GM23338 (cell line): Measurements from ENCODE around the gene FAM53B. TPM values are rescaled to one million over a fixed set of nuclear protein-coding genes. Genes with fewer than 3 reads are reported as not detected.

Experiments
- ATAC-seq: fragments of 200-7000 bp; cut with Tn5 transposase; 3 replicates; pipeline ENCODE4 v1.9.1; 2020
- DNase-seq: peaks from one replicate; pipeline ENCODE4 v3.0.0-alpha.2; 2015; ENCODE audit warnings: low spot score
- H2AFZ ChIP-seq: fragments of 200-600 bp; sonication (generic); 2 replicates; pipeline ENCODE4 v1.8.0; 2016; ENCODE audit warnings: antibody characterized with exemption, mild to moderate bottlenecking, moderate library complexity
- H3F3A ChIP-seq: fragments of 200-600 bp; sonication (generic); replicated peaks from 2 replicates; pipeline ENCODE4 v1.8.0; 2017; ENCODE audit warnings: antibody characterized with exemption, mixed run types, low read depth
- H3K27ac ChIP-seq: fragments of 200-600 bp; sonication (generic); 2 replicates; pipeline ENCODE4 v1.6.1; 2016; ENCODE audit warnings: low read depth
- H3K27me3 ChIP-seq: fragments of 200-600 bp; sonication (generic); 2 replicates; pipeline ENCODE4 v1.8.0; 2016; ENCODE audit warnings: mild to moderate bottlenecking, mixed run types, moderate library complexity; ENCODE audit not compliant: insufficient read depth
- H3K36me3 ChIP-seq: fragments of 200-600 bp; sonication (generic); 2 replicates; pipeline ENCODE4 v1.8.0; 2016; ENCODE audit warnings: mild to moderate bottlenecking; ENCODE audit not compliant: insufficient read depth
- H3K4me1 ChIP-seq: fragments of 200-600 bp; sonication (generic); 2 replicates; pipeline ENCODE4 v1.8.0; 2016; ENCODE audit warnings: mild to moderate bottlenecking, moderate library complexity; ENCODE audit not compliant: insufficient read depth
- H3K4me2 ChIP-seq: fragments of 200-600 bp; sonication (generic); 2 replicates; pipeline ENCODE4 v1.7.1; 2017; ENCODE audit warnings: mixed run types
- H3K4me3 ChIP-seq: fragments of 200-600 bp; sonication (generic); 2 replicates; pipeline ENCODE4 v1.6.1; 2016; ENCODE audit warnings: mixed run types
- H3K79me2 ChIP-seq: fragments of 200-600 bp; sonication (generic); replicated peaks from 2 replicates; pipeline ENCODE4 v1.8.0; 2017; ENCODE audit warnings: mild to moderate bottlenecking; ENCODE audit not compliant: insufficient read depth
- H3K9me2 ChIP-seq: fragments of 200-600 bp; sonication (generic); 2 replicates; pipeline ENCODE4 v1.8.0; 2017; ENCODE audit not compliant: insufficient read depth
- H4K20me1 ChIP-seq: fragments of 200-600 bp; sonication (generic); replicated peaks from 2 replicates; pipeline ENCODE4 v1.8.0; 2017; ENCODE audit warnings: mild to moderate bottlenecking; ENCODE audit not compliant: insufficient read depth
- H3K27ac Mint-ChIP-seq: 2 replicates; pipeline ENCODE4 v1.8.0; 2020; ENCODE audit warnings: inconsistent platforms, mild to moderate bottlenecking, moderate library complexity, mixed read lengths
- H3K27me3 Mint-ChIP-seq: 3 replicates; pipeline ENCODE4 v1.8.0; 2022; ENCODE audit warnings: low read depth, mild to moderate bottlenecking, moderate library complexity, mixed read lengths, inconsistent platforms; ENCODE audit not compliant: insufficient read depth, poor library complexity
- H3K36me3 Mint-ChIP-seq: 3 replicates; pipeline ENCODE4 v1.8.0; 2021; ENCODE audit warnings: low read depth, mild to moderate bottlenecking, inconsistent platforms, moderate library complexity, mixed read lengths
- H3K4me1 Mint-ChIP-seq: 3 replicates; pipeline ENCODE4 v1.8.0; 2020; ENCODE audit warnings: mild to moderate bottlenecking, inconsistent platforms, mixed read lengths
- H3K4me3 Mint-ChIP-seq: 3 replicates; pipeline ENCODE4 v1.8.0; 2021; ENCODE audit warnings: moderate library complexity, mild to moderate bottlenecking, inconsistent platforms, mixed read lengths
- H3K9me3 Mint-ChIP-seq: 3 replicates; pipeline ENCODE4 v1.8.0; 2020; ENCODE audit warnings: moderate library complexity, mild to moderate bottlenecking, inconsistent platforms, mixed read lengths
- ETS1 ChIP-seq: IDR thresholded peaks from 2 replicates; pipeline ENCODE4 v1.6.1; 2016; ENCODE audit warnings: antibody characterized with exemption
- EZH2 ChIP-seq: fragments of 200-600 bp; sonication (generic); IDR thresholded peaks from one replicate; pipeline ENCODE4 v1.8.0; 2017; ENCODE audit warnings: antibody characterized with exemption, mild to moderate bottlenecking, low read depth; ENCODE audit not compliant: unreplicated experiment
- REST ChIP-seq: IDR thresholded peaks from one replicate; pipeline ENCODE4 v1.6.1; 2018; ENCODE audit warnings: antibody characterized with exemption; ENCODE audit not compliant: unreplicated experiment
- ZNF462 ChIP-seq: fragments of 250-450 bp; sonication (Bioruptor Pico); IDR thresholded peaks from 2 replicates; pipeline ENCODE4 v1.5.0; 2020; ENCODE audit warnings: mild to moderate bottlenecking, moderate library complexity
- polyA plus RNA-seq: library from polyadenylated mRNA; unstranded; fragments of >200 nt; fragmentation: Nextera tagmentation; extraction: Ambion mirVana; gene quantifications from 2 replicates; pipeline ENCODE4 v1.2.1, GENCODE V29; 2016
- total RNA-seq: library from RNA; depleted of rRNA; stranded (reverse); fragments of >200 nt; shearing (Covaris generic); gene quantifications from 2 replicates; pipeline ENCODE4 v1.2.3, GENCODE V29; 2014

The FAM53B gene
- total and polyA plus RNA-seq, 2 experiments from 2014 or later = 3.0 to 20.3 TPM

DNA sequence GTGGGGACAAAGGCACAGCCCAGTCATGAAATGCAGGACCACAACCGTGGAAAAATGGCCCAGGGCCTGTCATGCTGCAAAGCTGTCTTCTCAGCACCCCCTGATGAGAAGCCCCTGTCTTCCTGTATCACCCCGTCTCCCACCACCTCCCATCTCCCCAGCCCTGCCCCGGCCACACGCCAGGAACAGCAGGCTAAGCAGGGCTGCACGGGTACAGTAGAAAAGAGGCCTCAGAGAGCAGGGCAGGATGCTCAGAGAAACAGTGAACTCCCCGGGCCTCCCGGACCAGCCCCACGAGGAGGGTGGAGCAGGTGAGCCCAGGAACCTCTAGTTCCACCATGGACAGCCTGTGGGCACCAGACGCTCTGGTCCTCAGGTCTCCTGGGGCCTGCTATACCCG, 77.7 kb downstream of the FAM53B start:
- Histone ChIP-seq H2AFZ (no peak overlapping the region), H3K27me3 (no peaks in the 10 kb centered on the region), H3F3A (no peaks in the 10 kb centered on the region), H3K27ac (no peak overlapping the region), H3K4me2 (no peak overlapping the region), H4K20me1 (no peaks in the 10 kb centered on the region; the same call in 1 of the 2 replicates), H3K4me1 (0 out of 2 replicates have a peak, but pooled peaks cover 2% of the 10 kb centered on the region), H3K9me2 (no peaks in the 10 kb centered on the region), H3K4me3 (no peak overlapping the region), H3K36me3 (no peaks in the 10 kb centered on the region), H3K79me2 (no peaks in the 10 kb centered on the region)
- ATAC-seq (no peak), DNase-seq (no peak)
- Mint-ChIP-seq H3K4me1 (peaks cover 16% of the 10 kb centered on the region), H3K9me3 (no peaks in the 10 kb centered on the region), H3K36me3 (no peaks in the 10 kb centered on the region), H3K27ac (no peak overlapping the region), H3K27me3 (peaks cover 7% of the 10 kb centered on the region), H3K4me3 (no peak overlapping the region)
- no peak for TF ChIP-seq ETS1
- no peak for TF ChIP-seq ZNF462 (CRISPR knock-in tag)
- no peak for TF ChIP-seq EZH2
- TF ChIP-seq REST = no peak
